ENCODE data around the gene SLC9A9.

Gene SLC9A9

GRCh38 chr3:143634427-143634826, 213.8 kb downstream of the SLC9A9 start:
- DNase-seq = no peak

GRCh38 chr3:143633816-143634215, 214.5 kb downstream of the SLC9A9 start:
- no peak for DNase-seq

GRCh38 chr3:143629726-143630125, 218.5 kb downstream of the SLC9A9 start:
- DNase-seq = no peak

DNA sequence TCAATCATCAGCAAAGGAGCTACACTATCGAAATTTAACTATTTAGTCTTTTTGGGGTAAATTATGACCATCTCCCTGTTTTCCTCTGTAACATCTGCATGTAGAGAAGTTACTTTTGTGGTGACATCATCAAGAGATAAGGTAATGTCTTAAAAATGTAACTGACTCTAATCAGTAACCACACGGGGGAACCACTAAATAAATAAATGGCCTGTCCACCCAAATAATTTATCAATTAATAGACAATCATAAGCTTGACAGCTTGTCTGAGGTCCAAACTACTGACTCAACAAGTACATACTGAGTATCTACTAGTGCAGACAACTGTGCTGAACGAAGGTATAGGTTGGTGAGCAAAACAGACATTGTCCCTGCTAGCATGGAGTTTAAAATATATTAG, 219.3 kb downstream of the SLC9A9 start:
- no peak for DNase-seq

- DNase-seq = no peak
These were observed 220.9 kb downstream of the SLC9A9 start for GRCh38 chr3:143627336-143627735.

DNA sequence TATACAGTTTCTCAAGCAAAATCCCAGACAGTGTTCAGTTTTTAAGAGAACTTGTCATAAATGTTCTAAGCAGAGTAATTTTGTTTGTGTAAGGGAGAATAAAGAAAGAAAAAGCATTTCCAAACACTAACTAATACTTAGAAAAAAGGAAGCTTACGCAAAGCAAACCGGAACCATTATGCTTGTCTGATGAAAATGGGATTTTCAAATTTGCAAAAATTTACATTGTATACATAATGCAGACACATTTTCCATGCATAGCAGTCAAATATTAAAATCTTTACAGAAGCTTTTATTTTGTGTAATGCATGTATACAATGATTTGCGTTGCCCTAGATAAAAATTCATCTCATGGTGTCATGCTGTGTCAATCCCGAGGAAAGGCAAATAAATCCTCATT, 229.0 kb downstream of the SLC9A9 start:
- DNase-seq = no peak

DNA sequence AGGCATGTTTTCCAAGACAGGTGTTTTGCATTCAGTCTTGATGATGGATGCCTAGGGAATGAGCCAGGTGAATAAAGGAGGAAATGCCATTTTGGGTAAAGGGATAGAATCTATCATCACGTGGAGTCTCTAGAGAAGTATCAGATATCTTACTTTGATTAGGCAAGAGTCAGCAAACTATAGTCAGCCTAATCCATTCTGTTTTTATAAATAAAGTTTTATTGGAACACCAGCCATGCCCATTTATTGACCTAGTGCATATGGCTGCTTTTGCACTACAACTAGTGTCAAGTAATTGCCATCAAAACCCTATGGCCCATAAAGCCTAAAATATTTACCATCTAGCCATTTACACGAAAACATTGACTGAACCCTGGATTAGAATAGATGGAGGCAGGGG, 231.2 kb downstream of the SLC9A9 start:
- DNase-seq = no peak

DNA sequence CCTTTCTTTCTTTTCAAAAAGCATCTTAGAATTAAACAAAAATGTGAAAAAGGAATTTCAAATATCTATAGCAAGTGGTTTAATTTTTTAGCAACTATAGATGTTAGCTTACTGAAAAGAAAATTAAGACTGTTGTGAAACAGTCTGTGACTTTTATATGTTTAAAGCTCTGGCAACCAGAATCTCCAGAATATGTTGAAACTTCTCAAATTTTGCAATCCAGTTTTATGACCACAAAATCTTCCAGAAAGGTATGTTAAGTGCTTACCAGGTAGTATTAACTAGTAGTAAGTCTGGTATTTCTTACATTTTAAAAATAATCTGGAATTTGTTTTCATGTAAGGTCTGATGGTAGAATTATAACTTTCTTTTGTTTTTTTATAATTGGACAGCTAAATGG, 235.0 kb downstream of the SLC9A9 start:
- no peak for DNase-seq

DNA sequence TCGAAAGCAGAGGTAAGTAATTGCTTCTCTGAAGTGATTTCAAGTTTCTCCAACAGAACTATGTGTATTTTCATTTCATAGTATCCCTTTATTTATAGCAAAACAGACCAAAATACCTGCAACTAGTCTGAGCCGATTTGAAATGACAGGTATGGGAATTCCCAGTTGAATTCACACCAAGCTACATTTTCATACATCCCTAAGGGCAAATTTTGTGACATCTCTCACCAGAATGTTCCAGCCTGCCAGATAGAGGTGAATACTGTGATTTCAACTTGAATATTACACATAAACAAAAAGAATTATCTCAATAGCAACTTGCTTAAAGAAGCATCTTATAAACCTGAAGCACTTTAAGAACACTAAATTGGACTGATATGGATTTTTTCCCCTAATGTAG, 235.7 kb downstream of the SLC9A9 start:
- DNase-seq = no peak

DNA sequence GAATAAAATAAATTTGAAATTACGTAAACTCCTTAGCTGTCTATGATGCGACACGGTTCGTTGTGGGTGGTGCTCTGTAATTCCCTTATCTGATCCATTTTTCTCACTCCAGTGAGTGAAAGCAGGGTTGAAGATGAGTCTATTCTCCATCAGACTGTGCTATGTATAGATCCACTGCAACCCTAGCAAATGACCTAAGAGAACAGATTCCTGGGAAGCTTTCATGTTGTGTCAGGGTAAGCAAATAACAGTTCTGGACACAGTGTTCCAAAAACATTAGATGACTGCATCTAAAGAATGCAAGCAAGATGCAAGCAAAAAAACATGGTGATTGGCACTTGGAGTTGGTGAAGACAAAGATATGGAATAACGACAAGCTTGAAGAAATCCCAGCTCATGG, 239.3 kb downstream of the SLC9A9 start:
- DNase-seq = no peak

GRCh38 chr3:143605233-143605950, 242.9 kb downstream of the SLC9A9 start:
- DNase-seq = no peak

DNA sequence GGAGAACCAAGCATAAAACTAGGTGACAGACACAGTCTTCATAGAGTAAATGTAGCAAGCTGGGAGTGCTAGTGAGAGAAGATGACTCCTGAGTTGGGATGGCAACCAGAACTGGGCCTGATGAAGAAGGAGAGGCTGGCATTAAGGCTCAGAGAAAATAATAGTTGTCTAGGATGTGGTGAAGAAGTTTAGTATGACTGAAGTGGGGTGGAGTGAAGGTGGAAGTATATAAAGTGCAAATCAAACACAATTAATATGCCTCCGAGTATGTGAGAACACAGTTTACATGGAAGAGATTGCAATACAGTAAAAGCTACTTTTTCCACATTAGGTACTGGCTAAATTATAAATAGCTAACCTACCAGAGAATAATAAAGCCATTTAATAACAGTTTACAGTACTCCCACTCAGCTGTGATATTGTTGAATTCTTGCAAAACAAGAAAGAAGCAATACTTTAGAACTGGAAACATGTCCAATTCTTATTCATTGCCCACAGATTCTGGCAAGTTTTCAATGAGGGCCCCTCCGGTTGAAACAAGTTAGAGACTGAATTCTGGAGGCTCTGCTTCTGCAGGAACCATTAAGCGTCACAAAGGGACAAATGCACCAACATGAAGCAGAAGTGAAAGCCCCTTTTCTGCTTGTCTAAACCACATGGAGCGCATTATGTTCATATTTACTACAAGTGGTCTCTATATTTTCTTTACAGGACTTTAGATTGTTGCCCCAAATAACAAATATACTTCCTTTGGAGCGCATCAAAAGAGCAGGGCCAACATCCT, 243.7 kb downstream of the SLC9A9 start:
- no peak for DNase-seq

DNA sequence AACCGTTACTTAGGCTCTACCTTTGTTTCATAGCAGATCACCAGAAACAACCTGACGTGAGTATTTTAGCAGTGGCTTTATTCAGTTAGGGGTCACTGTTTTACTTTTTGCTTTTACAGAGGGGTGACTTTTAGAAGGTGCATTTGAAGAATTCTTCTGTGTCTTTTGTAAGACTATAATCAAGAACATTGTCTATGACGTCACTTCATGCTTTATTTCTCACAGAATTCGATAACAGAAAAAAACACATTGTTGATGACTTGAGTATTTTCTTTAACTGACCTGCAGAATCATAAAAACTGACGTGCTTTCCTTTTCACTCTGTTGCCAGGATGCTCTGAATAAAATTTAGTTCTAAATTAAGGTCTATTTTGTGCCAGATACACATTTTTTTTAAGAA, 244.5 kb downstream of the SLC9A9 start:
- DNase-seq = no peak

GRCh38 chr3:143601723-143602484, 246.4 kb downstream of the SLC9A9 start:
- no peak for DNase-seq

GRCh38 chr3:143600756-143601718, 247.2 kb downstream of the SLC9A9 start:
- DNase-seq = no peak

DNA sequence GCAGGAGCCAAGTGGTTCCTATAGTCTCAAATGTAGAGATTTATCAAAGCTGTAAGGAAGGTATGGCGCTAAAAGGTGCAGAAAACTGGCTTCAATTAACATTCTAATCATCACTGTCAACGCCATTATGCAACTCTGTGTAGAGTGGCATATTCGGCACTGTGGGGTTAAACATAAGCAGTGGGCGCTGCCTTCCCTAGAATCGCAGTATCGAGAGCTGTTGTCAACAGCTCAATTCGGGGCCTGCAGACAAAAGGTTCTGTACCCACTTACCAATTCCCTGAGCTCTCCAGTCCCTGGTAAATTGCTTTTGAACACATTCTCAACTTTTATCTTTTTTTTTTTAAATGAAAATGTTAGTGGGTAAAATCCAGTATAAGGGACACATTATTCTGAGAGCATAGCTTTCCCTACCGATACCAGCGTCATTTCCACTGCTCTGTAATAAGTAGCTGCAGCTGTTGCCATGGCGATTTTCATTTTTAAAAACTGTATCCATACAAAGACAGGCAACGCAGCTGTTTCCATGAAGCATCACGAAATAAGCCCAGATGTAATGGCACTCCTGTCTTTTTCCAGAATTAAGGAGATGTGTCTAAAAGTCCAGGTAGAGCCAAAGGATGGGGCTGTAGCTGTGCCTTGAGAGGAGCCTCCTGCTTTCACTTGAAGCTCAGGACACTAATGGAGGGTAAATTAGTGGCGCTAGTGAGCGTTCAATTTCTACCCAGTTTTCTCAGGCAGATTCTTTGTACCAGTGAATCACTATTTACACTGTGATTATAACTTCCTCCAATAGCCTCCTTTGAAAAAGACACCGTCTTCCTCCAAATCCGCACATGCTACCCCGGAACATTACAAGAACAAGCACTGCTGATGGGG, 250.3 kb downstream of the SLC9A9 start:
- DNase-seq = no peak

DNA sequence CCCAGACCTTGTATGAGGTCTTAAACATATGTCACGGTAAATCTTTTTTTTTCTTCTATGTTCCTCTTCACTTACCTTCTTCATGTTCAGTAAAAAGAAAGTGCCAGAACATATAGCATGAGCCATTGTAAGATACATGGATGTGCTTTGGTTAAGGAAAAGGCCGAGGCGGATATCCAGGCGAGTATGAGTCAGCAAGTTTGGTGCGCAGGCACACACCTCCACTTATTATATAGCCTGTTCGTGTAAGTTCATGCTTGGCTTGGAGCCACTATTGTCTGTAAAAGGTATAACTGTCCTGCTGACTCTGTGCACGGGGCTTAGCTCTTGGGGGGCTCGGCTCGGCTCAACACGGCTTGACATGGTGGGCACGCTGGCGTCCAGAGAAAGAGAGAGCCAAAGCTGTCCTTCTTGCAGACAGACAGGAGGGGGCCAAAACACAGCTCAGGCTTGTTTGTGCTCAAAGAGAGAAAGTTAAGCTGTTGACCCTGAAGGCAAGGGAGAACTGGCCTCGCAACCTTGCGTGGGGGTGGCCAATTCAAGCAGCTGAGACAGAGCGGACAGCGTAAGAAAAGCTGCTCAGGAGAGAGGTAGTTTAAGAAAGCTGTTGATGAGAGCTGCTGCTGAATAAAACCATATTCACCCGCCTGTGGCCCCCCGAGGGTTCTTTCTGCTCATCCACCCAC, 251.2 kb downstream of the SLC9A9 start:
- DNase-seq = no peak

DNA sequence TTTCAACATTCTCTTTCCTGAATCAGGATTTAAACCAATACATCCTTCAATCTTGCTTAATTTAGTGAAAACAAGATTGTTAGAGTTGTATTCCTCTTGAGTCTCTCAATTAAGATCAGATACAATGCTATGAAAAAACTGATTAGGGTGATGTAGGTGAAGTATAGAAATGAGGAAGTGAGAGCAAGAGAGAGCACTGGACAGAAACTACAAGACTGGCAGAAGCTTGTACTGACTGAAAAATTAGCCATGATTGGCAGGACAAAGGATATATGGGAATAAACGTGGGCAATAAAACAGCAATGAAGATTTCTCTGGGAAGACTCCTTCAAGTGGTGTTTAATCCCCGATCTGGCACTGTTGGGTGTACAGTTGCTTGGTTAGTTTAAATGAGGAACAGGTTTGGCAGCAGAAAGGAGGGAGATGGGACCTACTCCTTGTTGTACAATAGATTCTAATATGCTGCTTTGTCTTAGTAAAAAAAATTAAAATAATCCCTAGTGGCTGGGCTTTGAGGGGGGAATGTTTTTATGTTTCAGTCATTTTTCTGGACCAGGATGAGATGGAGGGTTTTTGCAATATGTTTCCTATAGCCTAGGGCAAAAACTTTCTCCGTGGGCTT, 252.7 kb downstream of the SLC9A9 start:
- no peak for DNase-seq

DNA sequence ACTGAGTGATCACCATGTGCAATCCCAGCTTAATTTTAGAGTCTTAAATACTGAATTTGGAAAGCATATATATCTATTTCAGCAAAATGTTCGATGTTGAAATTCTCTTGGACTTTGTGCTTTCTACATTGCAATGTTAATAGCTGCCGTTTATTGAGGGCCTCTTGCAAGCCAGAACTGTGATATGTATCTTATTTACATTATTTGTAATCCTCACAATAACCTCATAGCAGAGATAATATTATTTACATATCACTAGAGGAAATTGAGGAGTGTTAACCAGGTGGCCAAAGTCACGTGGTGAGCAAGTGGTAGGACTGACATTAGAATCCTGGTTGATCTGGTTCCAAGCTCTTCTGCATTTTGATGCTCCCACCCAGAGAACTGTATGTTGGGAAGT, 254.1 kb downstream of the SLC9A9 start:
- DNase-seq = no peak

DNA sequence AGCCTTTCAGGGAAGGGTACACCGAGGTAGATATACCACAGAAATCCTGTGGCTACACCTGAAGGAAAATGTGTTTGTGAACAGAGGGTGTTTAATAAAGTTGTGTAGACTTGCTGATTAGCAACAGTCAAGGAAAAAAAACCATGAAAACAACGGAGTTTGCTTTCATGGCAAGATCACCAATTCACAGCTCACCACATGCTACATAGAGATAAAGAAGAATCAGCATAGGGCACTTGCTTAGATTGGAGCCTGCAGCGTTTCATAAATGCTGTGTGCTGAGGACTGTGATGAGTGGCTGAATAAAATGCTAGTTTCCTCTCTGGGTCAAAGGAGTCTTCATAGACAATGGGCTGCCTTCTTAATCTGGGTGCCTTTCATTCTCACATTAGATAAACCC, 257.6 kb downstream of the SLC9A9 start:
- no peak for DNase-seq

DNA sequence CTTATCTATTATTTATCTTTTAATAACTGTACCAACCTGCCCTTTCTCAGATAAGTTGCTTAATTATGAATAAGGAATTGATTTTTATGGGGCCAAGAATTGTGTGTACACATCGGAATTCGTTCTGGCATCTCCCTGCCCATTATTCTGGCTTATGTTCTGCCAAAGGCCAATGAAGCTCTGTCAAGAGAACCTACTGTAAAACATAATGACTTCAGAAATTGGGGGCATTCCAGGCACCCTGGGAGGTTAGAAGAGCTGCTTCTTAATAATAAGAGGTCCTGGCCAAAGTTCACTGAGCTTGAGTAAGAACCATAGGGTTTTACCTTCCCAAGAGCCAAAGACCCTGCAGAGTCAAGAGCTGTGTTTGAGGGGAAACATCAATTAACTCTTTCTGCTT, 261.7 kb downstream of the SLC9A9 start:
- DNase-seq = no peak
